ENCODE data around the gene HDAC9.

HDAC9 gene

GRCh38 chr7:18890885-18891621 lies 395.5 kb downstream of the HDAC9 start:
- Histone ChIP-seq H3F3A (ENCODE audit: control insufficient read depth, insufficient read depth) (no peaks in the 10 kb centered on the region), H3K79me2 (ENCODE audit: control insufficient read depth, low read length) (no peaks in the 10 kb centered on the region), H3K27ac (ENCODE audit: low read depth, low read length) (no peak overlapping the region), H3K4me2 (ENCODE audit: low read length) (no peak overlapping the region), H3K27me3 (ENCODE audit: control insufficient read depth, low read length) (no peaks in the 10 kb centered on the region), H3K4me1 (ENCODE audit: control insufficient read depth, low read length) (no peaks in the 10 kb centered on the region), H3K9me3 (ENCODE audit: control insufficient read depth, insufficient read depth, low read length) (no peaks in the 10 kb centered on the region), H3K4me3 (ENCODE audit: low read length) (no peak overlapping the region), H3K9me2 (replicated peaks; ENCODE audit: control insufficient read depth, low read length) (no peaks in the 10 kb centered on the region), H4K20me1 (ENCODE audit: control insufficient read depth, insufficient read depth, low read depth, low read length) (no peaks in the 10 kb centered on the region), H3K36me3 (ENCODE audit: control insufficient read depth, low read length) (no peaks in the 10 kb centered on the region)
- TF ChIP-seq EZH2phosphoT487 (IDR thresholded peaks at IDR 0.05; ENCODE audit: borderline replicate concordance, low read length), result no peak
- no peak for TF ChIP-seq CTCF (IDR thresholded peaks at IDR 0.05; ENCODE audit: low read depth, low read length, poor library complexity, severe bottlenecking)

GRCh38 chr7:18893156-18893555 lies 397.6 kb downstream of the HDAC9 start:
- Histone ChIP-seq H3K4me1 (ENCODE audit: control insufficient read depth, low read length) (no peaks in the 10 kb centered on the region), H3K4me3 (ENCODE audit: low read length) (no peak overlapping the region), H4K20me1 (ENCODE audit: control insufficient read depth, insufficient read depth, low read depth, low read length) (no peaks in the 10 kb centered on the region), H3K27me3 (ENCODE audit: control insufficient read depth, low read length) (no peaks in the 10 kb centered on the region), H3K9me3 (ENCODE audit: control insufficient read depth, insufficient read depth, low read length) (no peaks in the 10 kb centered on the region), H3K4me2 (ENCODE audit: low read length) (no peak overlapping the region), H3K36me3 (ENCODE audit: control insufficient read depth, low read length) (no peaks in the 10 kb centered on the region), H3K27ac (ENCODE audit: low read depth, low read length) (no peak overlapping the region), H3F3A (ENCODE audit: control insufficient read depth, insufficient read depth) (no peaks in the 10 kb centered on the region), H3K9me2 (replicated peaks; ENCODE audit: control insufficient read depth, low read length) (no peaks in the 10 kb centered on the region), H3K79me2 (ENCODE audit: control insufficient read depth, low read length) (no peaks in the 10 kb centered on the region)
- TF ChIP-seq CTCF (IDR thresholded peaks at IDR 0.05; ENCODE audit: low read depth, low read length, poor library complexity, severe bottlenecking) (no peak), EZH2phosphoT487 (IDR thresholded peaks at IDR 0.05; ENCODE audit: borderline replicate concordance, low read length) (no peak)

- H4K20me1 ChIP-seq (ENCODE audit: control insufficient read depth, insufficient read depth, low read depth, low read length), result no peaks in the 10 kb centered on the region
- no peaks in the 10 kb centered on the region for H3K36me3 ChIP-seq (ENCODE audit: control insufficient read depth, low read length)
- no peaks in the 10 kb centered on the region for H3F3A ChIP-seq (ENCODE audit: control insufficient read depth, insufficient read depth)
- H3K79me2 ChIP-seq (ENCODE audit: control insufficient read depth, low read length), result no peaks in the 10 kb centered on the region
- H3K9me2 ChIP-seq (replicated peaks; ENCODE audit: control insufficient read depth, low read length), result no peaks in the 10 kb centered on the region
- no peak overlapping the region for H3K4me3 ChIP-seq (ENCODE audit: low read length)
- no peaks in the 10 kb centered on the region for H3K9me3 ChIP-seq (ENCODE audit: control insufficient read depth, insufficient read depth, low read length)
- no peak overlapping the region for H3K27ac ChIP-seq (ENCODE audit: low read depth, low read length)
- no peak overlapping the region for H3K4me2 ChIP-seq (ENCODE audit: low read length)
- H3K27me3 ChIP-seq (ENCODE audit: control insufficient read depth, low read length), result no peaks in the 10 kb centered on the region
- TF ChIP-seq CTCF (IDR thresholded peaks at IDR 0.05; ENCODE audit: low read depth, low read length, poor library complexity, severe bottlenecking) (no peak), EZH2phosphoT487 (IDR thresholded peaks at IDR 0.05; ENCODE audit: borderline replicate concordance, low read length) (no peak)
- H3K4me1 ChIP-seq (ENCODE audit: control insufficient read depth, low read length), result no peaks in the 10 kb centered on the region
These were observed 398.6 kb downstream of the HDAC9 start for GRCh38 chr7:18894155-18894554.

Measured in DOHH2 (cell line).